Suprapubic skin (tissue), 3 donors: ENCODE data around the gene ABHD2.

Experiments used
- CTCF ChIP-seq, 2 donors: fragments of 200-600 bp in 1 of 2; fragments of 450-650 bp in 1 of 2; sonication (generic) in 1 of 2; IDR thresholded peaks; one replicate each; pipeline ENCODE4 v1.5.1; 2016 to 2019; ENCODE audit warnings: antibody characterized with exemption in 2 of 2, mild to moderate bottlenecking in 1 of 2, moderate library complexity in 1 of 2
- POLR2A ChIP-seq, 2 donors: fragments of 450-650 bp; IDR thresholded peaks; one replicate each; pipeline ENCODE4 v1.6.1; 2017; ENCODE audit warnings: antibody characterized with exemption in 2 of 2, mild to moderate bottlenecking in 2 of 2, moderate library complexity in 2 of 2

GRCh38 chr15:89089316-89090230, 1.3 kb downstream of the ABHD2 start:
- no peak for TF ChIP-seq CTCF (IDR thresholded peaks at IDR 0.05)
- TF ChIP-seq POLR2A (IDR thresholded peaks at IDR 0.05) = no peak
